Right renal cortex interstitium (tissue), 3 donors: ENCODE measurements around the gene MFSD8. TPM values are rescaled to one million over a fixed set of nuclear protein-coding genes. Genes with fewer than 3 reads are reported as not detected.
A peak's percentile ranks its signal among the peaks of the same experiment; 100 is the strongest.
"Not testable (repeated sequence)": the region's sequence is repeated elsewhere in the genome, so short reads cannot be mapped to it uniquely, and the experiment has no call there.

Source experiments
- DNase-seq, 3 donors: peaks; one replicate each; pipeline ENCODE4 v3.0.0-alpha.2; 2013; ENCODE audit warnings: low read depth in 3 of 3, low spot score in 2 of 3
- polyA plus RNA-seq, 3 donors: library from polyadenylated mRNA; unstranded; fragments of 120-200 nt; gene quantifications; one replicate each; pipeline ENCODE4 v1.2.1, GENCODE V29; 2013; ENCODE audit not compliant: insufficient read length in 3 of 3

Gene MFSD8
- polyA plus RNA-seq, 3 donors = 22.5 to 24.1 (median 23.1) TPM

GRCh38 chr4:127957105-127957504 lies 7.9 kb downstream of the MFSD8 start:
- DNase-seq = no peak

- DNase-seq = no peak
Measured at GRCh38 chr4:127936974-127937373, 28.0 kb downstream of the MFSD8 start.

- DNase-seq = not testable (repeated sequence)
Measured at GRCh38 chr4:127931836-127932235, 33.1 kb downstream of the MFSD8 start.

GRCh38 chr4:127930175-127930574 lies 34.8 kb downstream of the MFSD8 start:
- no peak for DNase-seq

- DNase-seq = not testable (repeated sequence)
Measured at GRCh38 chr4:127925720-127926119, 39.3 kb downstream of the MFSD8 start.

GRCh38 chr4:127922226-127922625 lies 42.7 kb downstream of the MFSD8 start:
- no peak for DNase-seq

GRCh38 chr4:127920521-127920920 lies 44.5 kb downstream of the MFSD8 start:
- DNase-seq = no peak

- no peak for DNase-seq
Measured at GRCh38 chr4:127917151-127917550, 47.8 kb downstream of the MFSD8 start.

GRCh38 chr4:127916512-127916911 lies 48.5 kb downstream of the MFSD8 start:
- DNase-seq = no peak

GRCh38 chr4:127905029-127905428 lies 59.9 kb downstream of the MFSD8 start:
- DNase-seq = no peak

GRCh38 chr4:127899682-127900081 lies 65.3 kb downstream of the MFSD8 start:
- DNase-seq = not testable (repeated sequence)

- DNase-seq = no peak
Measured at GRCh38 chr4:127896528-127896927, 68.4 kb downstream of the MFSD8 start.

- no peak for DNase-seq
Measured at GRCh38 chr4:127896069-127896468, 68.9 kb downstream of the MFSD8 start.

GRCh38 chr4:127889903-127890302 lies 75.1 kb downstream of the MFSD8 start:
- DNase-seq = no peak

GRCh38 chr4:127888559-127888958 lies 76.4 kb downstream of the MFSD8 start:
- no peak for DNase-seq

GRCh38 chr4:127881563-127881864 lies 83.5 kb downstream of the MFSD8 start:
- DNase-seq = no peak

GRCh38 chr4:127880763-127881562 lies 84.0 kb downstream of the MFSD8 start, which contains the start of gene PLK4:
PLK4 (plus strand) TSS chr4:127880893; CDS start chr4:127881135, 242 bp downstream.
- DNase-seq = peak in 2 of 3 donors; percentile 92 to 96

GRCh38 chr4:127875791-127876190 lies 89.2 kb downstream of the MFSD8 start:
- DNase-seq = no peak

- no peak for DNase-seq
Measured at GRCh38 chr4:127870688-127871087, 94.3 kb downstream of the MFSD8 start.

GRCh38 chr4:127870281-127870680 lies 94.7 kb downstream of the MFSD8 start:
- DNase-seq = no peak

GRCh38 chr4:127868196-127868595 lies 96.8 kb downstream of the MFSD8 start:
- no peak for DNase-seq
